ENCODE results near the gene MRPL53.
A peak's percentile ranks its signal among the peaks of the same experiment; 100 is the strongest.

MRPL53 gene

GRCh38 chr2:74502147-74502719, 29.8 kb upstream of the MRPL53 start:
- WGBS (ENCODE audit: insufficient coverage) = 9% methylated on average over 19 of the region's 32 CpGs
- Histone ChIP-seq H3K36me3 (ENCODE audit: control insufficient read depth in 4 of 4, insufficient read depth in 4 of 4, low read length in 3 of 4) (peaks cover 0 to 16% (median 8%) of the 10 kb centered on the region in 4 experiments), H3K4me1 (ENCODE audit: control extremely low read depth in 1 of 4, control insufficient read depth in 4 of 4, insufficient read depth in 4 of 4, low read length in 3 of 4) (peaks cover 4 to 67% (median 54%) of the 10 kb centered on the region in 4 experiments), H3K27ac (ENCODE audit: insufficient read depth in 1 of 2, low read depth in 1 of 2, low read length in 2 of 2, poor library complexity in 1 of 2, severe bottlenecking in 2 of 2) (peak overlapping the region in 1 of 2 experiments; percentile 54), H3K4me3 (ENCODE audit: control insufficient read depth in 1 of 7, extremely low read depth in 1 of 7, insufficient read depth in 4 of 7, low read depth in 2 of 7, low read length in 6 of 7) (peak overlapping the region in 6 of 7 experiments; percentile 20 to 79 (median 66)), H3K27me3 (replicated peaks in 2 of 5; ENCODE audit: control insufficient read depth in 4 of 5, insufficient read depth in 5 of 5, low read length in 4 of 5) (peaks cover 0 to 80% (median 46%) of the 10 kb centered on the region in 5 experiments), H3K9me3 (ENCODE audit: control extremely low read depth in 1 of 5, control insufficient read depth in 4 of 5, insufficient read depth in 2 of 5, low read depth in 1 of 5, low read length in 4 of 5) (no peaks in the 10 kb centered on the region)
- CTCF ChIA-PET = interaction anchor here (1.5 to 12.7 kb wide), 6 partner anchors 11 to 85 kb away, joined by 4 to 143 read pairs (median 16); partner anchors contain the start of genes AUP1, DQX1 and HTRA2
- DNase-seq = peak in 1 of 3 donors; percentile 33
- POLR2A ChIA-PET = no interaction called here

GRCh38 chr2:74501335-74502071, 29.0 kb upstream of the MRPL53 start:
- peaks cover 0 to 87% (median 50%) of the 10 kb centered on the region in 5 experiments for H3K27me3 ChIP-seq (replicated peaks in 2 of 5; ENCODE audit: control insufficient read depth in 4 of 5, insufficient read depth in 5 of 5, low read length in 4 of 5)
- ChIA-PET POLR2A (no interaction called here), CTCF (interaction anchor here (1.3 to 12.7 kb wide), 9 partner anchors 10 to 86 kb away, joined by 3 to 143 read pairs (median 6); partner anchors contain the start of genes AUP1, CCDC142, DQX1 and HTRA2)
- H3K4me1 ChIP-seq (ENCODE audit: control extremely low read depth in 1 of 4, control insufficient read depth in 4 of 4, insufficient read depth in 4 of 4, low read length in 3 of 4) = peaks cover 4 to 61% (median 47%) of the 10 kb centered on the region in 4 experiments
- 82% methylated on average over 14 of the region's 18 CpGs for WGBS (ENCODE audit: insufficient coverage)
- H3K9me3 ChIP-seq (ENCODE audit: control extremely low read depth in 1 of 5, control insufficient read depth in 4 of 5, insufficient read depth in 2 of 5, low read depth in 1 of 5, low read length in 4 of 5) = no peaks in the 10 kb centered on the region
- peaks cover 0 to 16% (median 10%) of the 10 kb centered on the region in 4 experiments for H3K36me3 ChIP-seq (ENCODE audit: control insufficient read depth in 4 of 4, insufficient read depth in 4 of 4, low read length in 3 of 4)
- H3K4me3 ChIP-seq (ENCODE audit: control insufficient read depth in 1 of 7, extremely low read depth in 1 of 7, insufficient read depth in 4 of 7, low read depth in 2 of 7, low read length in 6 of 7) = no peak overlapping the region
- no peak overlapping the region for H3K27ac ChIP-seq (ENCODE audit: insufficient read depth in 1 of 2, low read depth in 1 of 2, low read length in 2 of 2, poor library complexity in 1 of 2, severe bottlenecking in 2 of 2)
- DNase-seq = no peak

- H3K27me3 ChIP-seq (replicated peaks in 2 of 5; ENCODE audit: control insufficient read depth in 4 of 5, insufficient read depth in 5 of 5, low read length in 4 of 5) = peaks cover 0 to 92% (median 54%) of the 10 kb centered on the region in 5 experiments
- H3K4me3 ChIP-seq (ENCODE audit: control insufficient read depth in 1 of 7, extremely low read depth in 1 of 7, insufficient read depth in 4 of 7, low read depth in 2 of 7, low read length in 6 of 7) = no peak overlapping the region
- no peak overlapping the region for H3K27ac ChIP-seq (ENCODE audit: insufficient read depth in 1 of 2, low read depth in 1 of 2, low read length in 2 of 2, poor library complexity in 1 of 2, severe bottlenecking in 2 of 2)
- POLR2A ChIA-PET = no interaction called here
- H3K4me1 ChIP-seq (ENCODE audit: control extremely low read depth in 1 of 4, control insufficient read depth in 4 of 4, insufficient read depth in 4 of 4, low read length in 3 of 4) = peaks cover 4 to 52% (median 45%) of the 10 kb centered on the region in 4 experiments
- no peak for DNase-seq
- peaks cover 0 to 11% (median 5%) of the 10 kb centered on the region in 4 experiments for H3K36me3 ChIP-seq (ENCODE audit: control insufficient read depth in 4 of 4, insufficient read depth in 4 of 4, low read length in 3 of 4)
- H3K9me3 ChIP-seq (ENCODE audit: control extremely low read depth in 1 of 5, control insufficient read depth in 4 of 5, insufficient read depth in 2 of 5, low read depth in 1 of 5, low read length in 4 of 5) = no peaks in the 10 kb centered on the region
- CTCF ChIA-PET = interaction anchor here (0.7 to 12.7 kb wide), 10 partner anchors 9 to 87 kb away, joined by 3 to 143 read pairs (median 6); partner anchors contain the start of genes AUP1, CCDC142, DQX1 and HTRA2
Measured at GRCh38 chr2:74500578-74500946, 28.1 kb upstream of the MRPL53 start.

GRCh38 chr2:74499940-74500577, 27.6 kb upstream of the MRPL53 start:
- CTCF ChIA-PET = interaction anchor here (1.3 to 12.7 kb wide), 8 partner anchors 9 to 88 kb away, joined by 3 to 143 read pairs (median 9); partner anchors contain the start of genes AUP1, CCDC142, DQX1 and HTRA2
- no peak for DNase-seq
- Histone ChIP-seq H3K4me3 (ENCODE audit: control insufficient read depth in 1 of 7, extremely low read depth in 1 of 7, insufficient read depth in 4 of 7, low read depth in 2 of 7, low read length in 6 of 7) (peak overlapping the region in 3 of 7 experiments; percentile 56 to 73 (median 70)), H3K36me3 (ENCODE audit: control insufficient read depth in 4 of 4, insufficient read depth in 4 of 4, low read length in 3 of 4) (peaks cover 0 to 6% (median 2%) of the 10 kb centered on the region in 4 experiments), H3K27me3 (replicated peaks in 2 of 5; ENCODE audit: control insufficient read depth in 4 of 5, insufficient read depth in 5 of 5, low read length in 4 of 5) (peaks cover 0 to 88% (median 56%) of the 10 kb centered on the region in 5 experiments), H3K4me1 (ENCODE audit: control extremely low read depth in 1 of 4, control insufficient read depth in 4 of 4, insufficient read depth in 4 of 4, low read length in 3 of 4) (peaks cover 4 to 47% (median 45%) of the 10 kb centered on the region in 4 experiments), H3K9me3 (ENCODE audit: control extremely low read depth in 1 of 5, control insufficient read depth in 4 of 5, insufficient read depth in 2 of 5, low read depth in 1 of 5, low read length in 4 of 5) (no peaks in the 10 kb centered on the region), H3K27ac (ENCODE audit: insufficient read depth in 1 of 2, low read depth in 1 of 2, low read length in 2 of 2, poor library complexity in 1 of 2, severe bottlenecking in 2 of 2) (no peak overlapping the region)
- 69% methylated on average over 12 of the region's 15 CpGs for WGBS (ENCODE audit: insufficient coverage)
- POLR2A ChIA-PET = no interaction called here

- Histone ChIP-seq H3K4me3 (ENCODE audit: control insufficient read depth in 1 of 7, extremely low read depth in 1 of 7, insufficient read depth in 4 of 7, low read depth in 2 of 7, low read length in 6 of 7) (peak within 1 kb of the TSS; percentile 17 to 73 (median 58)), H3K27ac (ENCODE audit: insufficient read depth in 1 of 2, low read depth in 1 of 2, low read length in 2 of 2, poor library complexity in 1 of 2, severe bottlenecking in 2 of 2) (no peak within 1 kb of the TSS), H3K9me3 (ENCODE audit: control extremely low read depth in 1 of 5, control insufficient read depth in 4 of 5, insufficient read depth in 2 of 5, low read depth in 1 of 5, low read length in 4 of 5) (no peaks in the 10 kb centered on the region), H3K4me1 (ENCODE audit: control extremely low read depth in 1 of 4, control insufficient read depth in 4 of 4, insufficient read depth in 4 of 4, low read length in 3 of 4) (peaks cover 4 to 45% (median 43%) of the 10 kb centered on the region in 4 experiments), H3K27me3 (replicated peaks in 2 of 5; ENCODE audit: control insufficient read depth in 4 of 5, insufficient read depth in 5 of 5, low read length in 4 of 5) (peaks cover 0 to 84% (median 56%) of the 10 kb centered on the region in 5 experiments), H3K36me3 (ENCODE audit: control insufficient read depth in 4 of 4, insufficient read depth in 4 of 4, low read length in 3 of 4) (peaks cover 0 to 3% (median 1%) of the 10 kb centered on the region in 4 experiments)
- 3% methylated on average over 48 of the region's 65 CpGs for WGBS (ENCODE audit: insufficient coverage)
- POLR2A ChIA-PET = no interaction called here
- CTCF ChIA-PET = interaction anchor here (0.9 to 12.7 kb wide), 6 partner anchors 8 to 88 kb away, joined by 3 to 143 read pairs (median 12); partner anchors contain the start of genes AUP1, CCDC142, DQX1 and HTRA2
- peak in 2 of 3 donors; percentile 40 to 53 for DNase-seq
Measured at GRCh38 chr2:74499267-74499939, 26.9 kb upstream of the MRPL53 start, which contains the start of gene LBX2. Gene LBX2 (minus strand): TSS chr2:74499603. CDS start chr2:74499537, 66 bp downstream.

- ChIA-PET POLR2A (no interaction called here), CTCF (interaction anchor here (0.9 to 12.7 kb wide), 5 partner anchors 7 to 89 kb away, joined by 3 to 143 read pairs (median 11); partner anchors contain the start of genes AUP1, DQX1 and HTRA2)
- under 1% methylated on average over 38 of the region's 41 CpGs for WGBS (ENCODE audit: insufficient coverage)
- H3K36me3 ChIP-seq (ENCODE audit: control insufficient read depth in 4 of 4, insufficient read depth in 4 of 4, low read length in 3 of 4) = peaks cover 2 to 9% (median 5%) of the 10 kb centered on the region in 4 experiments
- H3K4me1 ChIP-seq (ENCODE audit: control extremely low read depth in 1 of 4, control insufficient read depth in 4 of 4, insufficient read depth in 4 of 4, low read length in 3 of 4) = peaks cover 4 to 43% (median 40%) of the 10 kb centered on the region in 4 experiments
- peak in 2 of 3 donors; percentile 48 to 55 for DNase-seq
- no peaks in the 10 kb centered on the region for H3K9me3 ChIP-seq (ENCODE audit: control extremely low read depth in 1 of 5, control insufficient read depth in 4 of 5, insufficient read depth in 2 of 5, low read depth in 1 of 5, low read length in 4 of 5)
- H3K27me3 ChIP-seq (replicated peaks in 2 of 5; ENCODE audit: control insufficient read depth in 4 of 5, insufficient read depth in 5 of 5, low read length in 4 of 5) = peaks cover 0 to 77% (median 53%) of the 10 kb centered on the region in 5 experiments
- no peak overlapping the region for H3K27ac ChIP-seq (ENCODE audit: insufficient read depth in 1 of 2, low read depth in 1 of 2, low read length in 2 of 2, poor library complexity in 1 of 2, severe bottlenecking in 2 of 2)
- H3K4me3 ChIP-seq (ENCODE audit: control insufficient read depth in 1 of 7, extremely low read depth in 1 of 7, insufficient read depth in 4 of 7, low read depth in 2 of 7, low read length in 6 of 7) = peak overlapping the region; percentile 17 to 73 (median 58)
Measured at GRCh38 chr2:74498500-74499266, 26.2 kb upstream of the MRPL53 start.

Measured in common myeloid progenitor, CD34-positive (primary cell).